EH (cell line): ENCODE measurements around the gene PNPLA8.
A peak's percentile ranks its signal among the peaks of the same experiment; 100 is the strongest.
"Not testable (repeated sequence)": the region's sequence is repeated elsewhere in the genome, so short reads cannot be mapped to it uniquely, and the experiment has no call there.

Source experiments
- DNase-seq: peaks from one replicate; pipeline ENCODE4 v3.0.0-alpha.2; 2015; ENCODE audit warnings: low read depth

Gene PNPLA8

GRCh38 chr7:108468246-108468645 is 57.7 kb downstream of the PNPLA8 start:
- no peak for DNase-seq

- DNase-seq, result no peak
These were observed 58.5 kb downstream of the PNPLA8 start for GRCh38 chr7:108467391-108467790.

- not testable (repeated sequence) for DNase-seq
These were observed 59.6 kb downstream of the PNPLA8 start for GRCh38 chr7:108466322-108466721.

GRCh38 chr7:108464743-108465142 is 61.2 kb downstream of the PNPLA8 start:
- DNase-seq, result no peak

GRCh38 chr7:108463613-108464012 is 62.3 kb downstream of the PNPLA8 start:
- no peak for DNase-seq

- DNase-seq, result no peak
These were observed 64.1 kb downstream of the PNPLA8 start for GRCh38 chr7:108461840-108462239.

GRCh38 chr7:108460964-108461363 is 65.0 kb downstream of the PNPLA8 start:
- DNase-seq, result peak; percentile 4

GRCh38 chr7:108459922-108460551 is 65.9 kb downstream of the PNPLA8 start:
- DNase-seq, result peak; percentile 28

- no peak for DNase-seq
These were observed 68.1 kb downstream of the PNPLA8 start for GRCh38 chr7:108457871-108458270.

GRCh38 chr7:108456845-108457540 is 68.9 kb downstream of the PNPLA8 start:
- DNase-seq, result no peak

GRCh38 chr7:108455998-108456677 is 69.8 kb downstream of the PNPLA8 start, which contains the start of gene NRCAM:
Gene NRCAM, minus strand, starts transcription at chr7:108456436. Its CDS starts 216,372 bp downstream, at chr7:108240064.
- peak; percentile 13 for DNase-seq

GRCh38 chr7:108455551-108455997 is 70.4 kb downstream of the PNPLA8 start:
- peak; percentile 6 for DNase-seq

GRCh38 chr7:108454674-108455550 is 71.0 kb downstream of the PNPLA8 start:
- peak; percentile 27 for DNase-seq

- no peak for DNase-seq
These were observed 71.6 kb downstream of the PNPLA8 start for GRCh38 chr7:108454317-108454673.

- no peak for DNase-seq
These were observed 72.6 kb downstream of the PNPLA8 start for GRCh38 chr7:108453320-108453719.

- DNase-seq, result peak; percentile 38
These were observed 73.2 kb downstream of the PNPLA8 start for GRCh38 chr7:108452707-108453106.

GRCh38 chr7:108451296-108451848 is 74.6 kb downstream of the PNPLA8 start:
- DNase-seq, result no peak

- no peak for DNase-seq
These were observed 75.8 kb downstream of the PNPLA8 start for GRCh38 chr7:108450160-108450559.

GRCh38 chr7:108449521-108449920 is 76.4 kb downstream of the PNPLA8 start:
- no peak for DNase-seq

GRCh38 chr7:108448584-108449505 is 77.1 kb downstream of the PNPLA8 start:
- DNase-seq, result no peak
